GM10266 (cell line): Measurements from ENCODE around the gene PHKA1.
A peak's percentile ranks its signal among the peaks of the same experiment; 100 is the strongest.

ENCODE experiments used
- DNase-seq: peaks from one replicate; pipeline ENCODE4 v3.0.0; 2012; ENCODE audit errors: extremely low spot score
- CTCF ChIP-seq: IDR thresholded peaks from 2 replicates; pipeline ENCODE4 v1.5.1; 2012; ENCODE audit warnings: mild to moderate bottlenecking, low read depth; ENCODE audit not compliant: control insufficient read depth, insufficient read depth; ENCODE audit errors: missing control alignments

PHKA1 gene

GRCh38 chrX:72630185-72630584 is 83.9 kb downstream of the PHKA1 start:
- no peak for DNase-seq
- TF ChIP-seq CTCF, result no peak

GRCh38 chrX:72624194-72624593 is 89.9 kb downstream of the PHKA1 start:
- no peak for DNase-seq
- TF ChIP-seq CTCF, result no peak

GRCh38 chrX:72621625-72622485 is 92.3 kb downstream of the PHKA1 start:
- DNase-seq, result peak; percentile 11
- no peak for TF ChIP-seq CTCF

GRCh38 chrX:72621163-72621562 is 92.9 kb downstream of the PHKA1 start:
- no peak for DNase-seq
- TF ChIP-seq CTCF, result no peak

GRCh38 chrX:72620550-72621145 is 93.5 kb downstream of the PHKA1 start:
- DNase-seq, result no peak

GRCh38 chrX:72609313-72609712 is 104.8 kb downstream of the PHKA1 start:
- no peak for TF ChIP-seq CTCF
- DNase-seq, result no peak

More at GRCh38 chrX:72620550-72621145, 93.5 kb downstream of the PHKA1 start:
- no peak for TF ChIP-seq CTCF

- DNase-seq, result no peak
- no peak for TF ChIP-seq CTCF
Observed at GRCh38 chrX:72604705-72605104, 109.4 kb downstream of the PHKA1 start.
